Breast epithelium (tissue), 3 donors: ENCODE results near the gene FRMD5.

Source experiments
- POLR2A ChIP-seq: fragments of 450-650 bp; IDR thresholded peaks from one replicate; pipeline ENCODE4 v1.6.1; 2016; ENCODE audit warnings: antibody characterized with exemption, mild to moderate bottlenecking, moderate library complexity
- POLR2AphosphoS5 ChIP-seq, 3 donors: sonication (generic); formaldehyde crosslinking; IDR thresholded peaks; one replicate each; pipeline ENCODE4 v1.6.1; 2017; ENCODE audit warnings: antibody characterized with exemption in 3 of 3
- TF ChIP-seq, protein P1 (sequence below), 3 donors: fragments of 450-650 bp; IDR thresholded peaks; one replicate each; pipeline ENCODE4 v1.5.1; 2016 to 2017; ENCODE audit warnings: antibody characterized with exemption in 3 of 3, mild to moderate bottlenecking in 3 of 3, moderate library complexity in 3 of 3

DNA sequence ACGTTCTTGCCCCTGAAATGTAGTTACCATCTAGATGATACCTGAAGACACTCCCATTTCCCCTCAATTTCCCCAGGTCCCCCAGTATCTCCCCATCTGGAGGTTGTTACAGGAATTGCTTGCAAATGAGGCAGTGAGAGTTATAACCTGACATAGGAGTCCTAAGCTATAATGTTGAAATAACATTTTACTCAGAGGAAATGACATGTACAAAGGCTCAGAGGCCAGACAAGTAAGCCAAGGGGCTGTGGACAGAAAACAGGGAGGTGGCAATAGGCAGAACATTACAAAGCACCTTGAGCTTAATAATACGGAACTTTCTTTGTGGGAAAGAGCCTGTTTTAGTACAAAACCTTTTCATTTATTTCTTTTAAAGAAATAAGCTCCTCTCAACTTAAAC, 171.9 kb downstream of the FRMD5 start:
- TF ChIP-seq, protein P1, sequence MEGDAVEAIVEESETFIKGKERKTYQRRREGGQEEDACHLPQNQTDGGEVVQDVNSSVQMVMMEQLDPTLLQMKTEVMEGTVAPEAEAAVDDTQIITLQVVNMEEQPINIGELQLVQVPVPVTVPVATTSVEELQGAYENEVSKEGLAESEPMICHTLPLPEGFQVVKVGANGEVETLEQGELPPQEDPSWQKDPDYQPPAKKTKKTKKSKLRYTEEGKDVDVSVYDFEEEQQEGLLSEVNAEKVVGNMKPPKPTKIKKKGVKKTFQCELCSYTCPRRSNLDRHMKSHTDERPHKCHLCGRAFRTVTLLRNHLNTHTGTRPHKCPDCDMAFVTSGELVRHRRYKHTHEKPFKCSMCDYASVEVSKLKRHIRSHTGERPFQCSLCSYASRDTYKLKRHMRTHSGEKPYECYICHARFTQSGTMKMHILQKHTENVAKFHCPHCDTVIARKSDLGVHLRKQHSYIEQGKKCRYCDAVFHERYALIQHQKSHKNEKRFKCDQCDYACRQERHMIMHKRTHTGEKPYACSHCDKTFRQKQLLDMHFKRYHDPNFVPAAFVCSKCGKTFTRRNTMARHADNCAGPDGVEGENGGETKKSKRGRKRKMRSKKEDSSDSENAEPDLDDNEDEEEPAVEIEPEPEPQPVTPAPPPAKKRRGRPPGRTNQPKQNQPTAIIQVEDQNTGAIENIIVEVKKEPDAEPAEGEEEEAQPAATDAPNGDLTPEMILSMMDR (IDR thresholded peaks at IDR 0.05) = no peak
- TF ChIP-seq POLR2AphosphoS5 (IDR thresholded peaks at IDR 0.05) (no peak), POLR2A (no peak)
